SU-DHL-6 (cell line): Measurements from ENCODE around the gene FARS2.

Source experiments
- EZH2phosphoT487 ChIP-seq: fragments of 200-600 bp; sonication (generic), shearing (Covaris generic); conservative IDR thresholded peaks from 2 replicates; pipeline ENCODE4 v1.6.1; 2018; ENCODE audit warnings: mild to moderate bottlenecking, antibody characterized with exemption, low read length, moderate library complexity, mixed read lengths
- TF ChIP-seq, protein P1 (sequence below): fragments of 200-600 bp; sonication (generic); IDR thresholded peaks from one replicate; pipeline ENCODE4 v1.5.1; 2017; ENCODE audit warnings: antibody characterized with exemption, mild to moderate bottlenecking, low read length, moderate library complexity; ENCODE audit not compliant: insufficient read depth, poor library complexity, severe bottlenecking

- TF ChIP-seq, protein P1, sequence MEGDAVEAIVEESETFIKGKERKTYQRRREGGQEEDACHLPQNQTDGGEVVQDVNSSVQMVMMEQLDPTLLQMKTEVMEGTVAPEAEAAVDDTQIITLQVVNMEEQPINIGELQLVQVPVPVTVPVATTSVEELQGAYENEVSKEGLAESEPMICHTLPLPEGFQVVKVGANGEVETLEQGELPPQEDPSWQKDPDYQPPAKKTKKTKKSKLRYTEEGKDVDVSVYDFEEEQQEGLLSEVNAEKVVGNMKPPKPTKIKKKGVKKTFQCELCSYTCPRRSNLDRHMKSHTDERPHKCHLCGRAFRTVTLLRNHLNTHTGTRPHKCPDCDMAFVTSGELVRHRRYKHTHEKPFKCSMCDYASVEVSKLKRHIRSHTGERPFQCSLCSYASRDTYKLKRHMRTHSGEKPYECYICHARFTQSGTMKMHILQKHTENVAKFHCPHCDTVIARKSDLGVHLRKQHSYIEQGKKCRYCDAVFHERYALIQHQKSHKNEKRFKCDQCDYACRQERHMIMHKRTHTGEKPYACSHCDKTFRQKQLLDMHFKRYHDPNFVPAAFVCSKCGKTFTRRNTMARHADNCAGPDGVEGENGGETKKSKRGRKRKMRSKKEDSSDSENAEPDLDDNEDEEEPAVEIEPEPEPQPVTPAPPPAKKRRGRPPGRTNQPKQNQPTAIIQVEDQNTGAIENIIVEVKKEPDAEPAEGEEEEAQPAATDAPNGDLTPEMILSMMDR: no peak
- no peak for TF ChIP-seq EZH2phosphoT487
Measured at GRCh38 chr6:5450073-5450472, 188.8 kb downstream of the FARS2 start.
